K562 (cell line): ENCODE data around the gene MTA1. TPM values are rescaled to one million over a fixed set of nuclear protein-coding genes. Genes with fewer than 3 reads are reported as not detected.

Experiments used
- ATAC-seq: fragments of 200-7000 bp; cut with Tn5 transposase; 3 replicates; pipeline ENCODE4 v1.9.1; 2020; ENCODE audit warnings: moderate library complexity
- BruUV-seq: library from RNA; stranded (reverse); fragments of 400-500 nt; replicated peaks from 2 replicates; lab custom pipeline; 2021; lab: Mats Ljungman, UMichigan
- CTCF ChIA-PET: fragments of 300-600 bp; formaldehyde crosslinking; extraction: SDS; loops from one replicate; lab custom pipeline; 2021; ENCODE audit warnings: low intra/inter-chr PET ratio; lab: Yijun Ruan, JAX
- POLR2A ChIA-PET: fragments of 300-600, 350-650 bp; sonication (Branson Sonifier 250); formaldehyde crosslinking; extraction: SDS; loops from one replicate; lab custom pipeline; 2021; ENCODE audit warnings: antibody characterized with exemption, inconsistent platforms; lab: Yijun Ruan, JAX
- DNase-seq, 4 experiments: peaks; one replicate each; pipeline versions ENCODE4 v3.0.0 to v3.0.0-alpha.2; 2011 to 2018; ENCODE audit warnings: low spot score in 3 of 4, mixed read lengths in 3 of 4; ENCODE audit errors: extremely low read depth in 1 of 4
- FAIRE-seq: peaks from 2 replicates; lab custom pipeline; 2011; peaks lifted over from hg19 to GRCh38; lab: Jason Lieb, UNC
- H2AFZ ChIP-seq: 2 replicates; pipeline ENCODE4 v1.6.0; 2011; ENCODE audit warnings: low read depth, low read length, control low read depth, inconsistent platforms
- H3K27ac ChIP-seq: fragments of 200-600 bp; 3 replicates; pipeline ENCODE4 v1.8.0; 2011; ENCODE audit warnings: low read depth, mild to moderate bottlenecking, control low read depth, inconsistent platforms, low read length, moderate library complexity, mixed read lengths; ENCODE audit errors: extremely low read depth
- H3K27me3 ChIP-seq, 2 experiments: fragments of 300-600 bp in 1 of 2; 2 replicates in 1 of 2; 3 replicates in 1 of 2; pipeline versions ENCODE4 v1.6.0 to v1.8.0; 2011; ENCODE audit warnings: inconsistent platforms in 2 of 2, low read length in 2 of 2, mild to moderate bottlenecking in 1 of 2, mixed read lengths in 1 of 2, moderate library complexity in 1 of 2; ENCODE audit not compliant: control insufficient read depth in 2 of 2, insufficient read depth in 2 of 2
- H3K36me3 ChIP-seq: fragments of 300-600 bp; 3 replicates; pipeline ENCODE4 v1.8.0; 2011; ENCODE audit warnings: mild to moderate bottlenecking, low read length, inconsistent platforms; ENCODE audit not compliant: control insufficient read depth, insufficient read depth
- H3K4me1 ChIP-seq, 2 experiments: fragments of 200-600 bp in 1 of 2; replicated peaks in 1 of 2; 2 replicates in 1 of 2; 3 replicates in 1 of 2; pipeline versions ENCODE4 v1.5.1 to v1.8.0; 2011; ENCODE audit warnings: inconsistent platforms in 2 of 2, low read length in 2 of 2, mild to moderate bottlenecking in 1 of 2, mixed read lengths in 1 of 2, moderate library complexity in 1 of 2; ENCODE audit not compliant: control insufficient read depth in 2 of 2, insufficient read depth in 2 of 2
- H3K4me2 ChIP-seq: 2 replicates; pipeline ENCODE4 v1.6.1; 2011; ENCODE audit warnings: low read length, control low read depth, inconsistent platforms, mixed read lengths; ENCODE audit not compliant: insufficient read depth
- H3K4me3 ChIP-seq: fragments of 200-600 bp; sonication (generic), shearing (Covaris generic); 2 replicates; pipeline ENCODE4 v1.5.1; 2016; ENCODE audit warnings: control low read depth, inconsistent platforms
- H3K79me2 ChIP-seq: fragments of 200-600 bp; 3 replicates; pipeline ENCODE4 v1.8.0; 2011; ENCODE audit warnings: low read length, inconsistent platforms; ENCODE audit not compliant: control insufficient read depth, insufficient read depth
- H3K9ac ChIP-seq, 2 experiments: 2 replicates each; pipeline versions ENCODE4 v1.6.0 to v1.6.1; 2011; ENCODE audit warnings: low read depth in 2 of 2, low read length in 2 of 2, control low read depth in 1 of 2, inconsistent platforms in 1 of 2, mild to moderate bottlenecking in 1 of 2, mixed read lengths in 1 of 2; ENCODE audit not compliant: insufficient read depth in 1 of 2
- H3K9me1 ChIP-seq: one replicate; pipeline ENCODE4 v1.6.0; 2011; ENCODE audit warnings: inconsistent platforms, mild to moderate bottlenecking, low read length, moderate library complexity; ENCODE audit not compliant: control insufficient read depth, insufficient read depth
- H3K9me3 ChIP-seq: replicated peaks from 2 replicates; pipeline ENCODE4 v1.5.1; 2011; ENCODE audit warnings: low read depth, low read length, inconsistent platforms; ENCODE audit not compliant: control insufficient read depth, insufficient read depth
- H4K20me1 ChIP-seq: replicated peaks from 2 replicates; pipeline ENCODE4 v1.6.1; 2011; ENCODE audit warnings: low read length, inconsistent platforms, mixed read lengths; ENCODE audit not compliant: control insufficient read depth, insufficient read depth
- ATF1 ChIP-seq, 2 experiments: fragments of 450-650 bp in 1 of 2; IDR thresholded peaks; 2 replicates each; pipeline ENCODE4 v1.6.1; 2016; ENCODE audit warnings: missing compliant biosample characterization in 1 of 2, missing genetic modification characterization in 1 of 2
- CHD1 ChIP-seq: fragments of 200-600 bp; sonication (generic); IDR thresholded peaks from one replicate; pipeline ENCODE4 v1.6.1; 2012; ENCODE audit warnings: mild to moderate bottlenecking, moderate library complexity, low read length, inconsistent platforms
- CHD2 ChIP-seq: IDR thresholded peaks from 2 replicates; pipeline ENCODE4 v1.6.1; 2011; ENCODE audit warnings: low read depth, low read length
- EP400 ChIP-seq: fragments of 450-650 bp; IDR thresholded peaks from 2 replicates; pipeline ENCODE4 v1.6.1; 2017; ENCODE audit warnings: antibody characterized with exemption, mild to moderate bottlenecking, moderate library complexity
- HDAC6 ChIP-seq: IDR thresholded peaks from 2 replicates; pipeline ENCODE4 v1.6.1; 2012; ENCODE audit warnings: low read depth, mild to moderate bottlenecking, control low read depth, inconsistent platforms, low read length, moderate library complexity
- JUNB ChIP-seq: fragments of 450-650 bp; formaldehyde crosslinking; conservative IDR thresholded peaks from 2 replicates; pipeline ENCODE4 v1.4.0; 2020; ENCODE audit warnings: mild to moderate bottlenecking
- NFIC ChIP-seq: fragments of 450-650 bp; IDR thresholded peaks from 2 replicates; pipeline ENCODE4 v1.6.1; 2017; ENCODE audit warnings: mild to moderate bottlenecking, inconsistent platforms
- PHF8 ChIP-seq: fragments of 200-600 bp; sonication (generic); IDR thresholded peaks from 2 replicates; pipeline ENCODE4 v1.6.1; 2012; ENCODE audit warnings: mixed run types, mild to moderate bottlenecking, inconsistent platforms, low read length, moderate library complexity, borderline replicate concordance
- POLR2H ChIP-seq: IDR thresholded peaks from 2 replicates; pipeline ENCODE4 v1.6.1; 2016; ENCODE audit warnings: missing genetic modification characterization, low read depth, mild to moderate bottlenecking, control low read depth, missing compliant biosample characterization, moderate library complexity
- SRF ChIP-seq, 2 experiments: fragments of 250-450, 450-650 bp in 1 of 2; sonication (Bioruptor Pico) in 1 of 2; sonication (generic) in 1 of 2; formaldehyde crosslinking; IDR thresholded peaks; 2 replicates each; pipeline versions ENCODE4 v1.5.0 to v1.5.1; 2020 to 2022; ENCODE audit warnings: mild to moderate bottlenecking in 1 of 2, missing genetic modification reagents in 1 of 2
- VEZF1 ChIP-seq: fragments of 200-800 bp; sonication (Bioruptor generic); IDR thresholded peaks from 2 replicates; pipeline ENCODE4 v1.6.1; 2017; ENCODE audit warnings: missing genetic modification characterization, missing compliant biosample characterization
- ZNF384 ChIP-seq: IDR thresholded peaks from 2 replicates; pipeline ENCODE4 v1.6.1; 2012; ENCODE audit warnings: low read depth, low read length, improper control_type of control experiment
- WGBS: fragments of 100-300 bp; shearing (Covaris generic); methylation state at CpG from one replicate; pipeline ENCODE4 v1.1.6; 2016; ENCODE audit warnings: low coverage, mixed read lengths; ENCODE audit not compliant: insufficient coverage; ENCODE audit errors: missing lambda C conversion rate; 5-methylcytosine and 5-hydroxymethylcytosine counted together
- in situ Hi-C: fragments of 300-500 bp; cut with MboI; formaldehyde crosslinking; loops from 4 replicates; pipeline ENCODE4 v1.15.0; 2018; ENCODE audit warnings: inconsistent platforms, mixed read lengths
- intact Hi-C: fragments of 100-400 bp; cut with micrococcal nuclease; formaldehyde crosslinking; loops from 2 replicates; pipeline ENCODE4 v1.14.2; 2022
- polyA plus RNA-seq, 8 experiments: library from polyadenylated mRNA; depleted of rRNA in 4 of 8; stranded (reverse) in 5 of 8; unstranded in 3 of 8; fragments of >200 nt; fragmentation: Nextera tagmentation in 2 of 8; fragmentation: Illumina TruSeq in 1 of 8; extraction: Ambion mirVana in 2 of 8; extraction: Trizol in 1 of 8; gene quantifications; 2 replicates each; pipeline versions ENCODE4 v1.2.1 to v1.2.3, GENCODE V29; 2011 to 2014; ENCODE audit warnings: inconsistent platforms in 1 of 8, missing spikeins in 1 of 8
- total RNA-seq, 7 experiments: library from RNA; depleted of rRNA in 6 of 7; stranded (reverse); fragments of >200 nt in 6 of 7; fragmentation: Illumina TruSeq in 2 of 7; extraction: Trizol in 2 of 7; gene quantifications; 2 replicates each; pipeline versions ENCODE4 v1.2.1 to v1.2.3, GENCODE V29; 2011 to 2021; ENCODE audit warnings: low replicate concordance in 1 of 7
- TF ChIP-seq, protein P1 (sequence below), 3 experiments: IDR thresholded peaks in 2 of 3; conservative IDR thresholded peaks in 1 of 3; 2 replicates each; pipeline ENCODE4 v1.5.1; 2011 to 2012; ENCODE audit warnings: low read length in 3 of 3, mild to moderate bottlenecking in 3 of 3, control low read depth in 2 of 3, improper control_type of control experiment in 1 of 3, inconsistent platforms in 1 of 3, low read depth in 1 of 3, mixed read lengths in 1 of 3, moderate library complexity in 1 of 3; ENCODE audit not compliant: insufficient read depth in 2 of 3
- TF ChIP-seq, protein P2 (sequence below): fragments of 200-400 bp; formaldehyde crosslinking; IDR thresholded peaks from 2 replicates; pipeline ENCODE4 v1.6.1; 2017; ENCODE audit warnings: mild to moderate bottlenecking, low read depth, low read length, moderate library complexity

The MTA1 gene
- total and polyA plus RNA-seq, 9 of the 15 experiments (the other 6 are each of a cell fraction or from before 2014, with no cell fraction given), result 0.13 to 118 (median 32.3) TPM

GRCh38 chr14:105489542-105490266 is 70.1 kb downstream of the MTA1 start (continued):
- TF ChIP-seq, protein P1, sequence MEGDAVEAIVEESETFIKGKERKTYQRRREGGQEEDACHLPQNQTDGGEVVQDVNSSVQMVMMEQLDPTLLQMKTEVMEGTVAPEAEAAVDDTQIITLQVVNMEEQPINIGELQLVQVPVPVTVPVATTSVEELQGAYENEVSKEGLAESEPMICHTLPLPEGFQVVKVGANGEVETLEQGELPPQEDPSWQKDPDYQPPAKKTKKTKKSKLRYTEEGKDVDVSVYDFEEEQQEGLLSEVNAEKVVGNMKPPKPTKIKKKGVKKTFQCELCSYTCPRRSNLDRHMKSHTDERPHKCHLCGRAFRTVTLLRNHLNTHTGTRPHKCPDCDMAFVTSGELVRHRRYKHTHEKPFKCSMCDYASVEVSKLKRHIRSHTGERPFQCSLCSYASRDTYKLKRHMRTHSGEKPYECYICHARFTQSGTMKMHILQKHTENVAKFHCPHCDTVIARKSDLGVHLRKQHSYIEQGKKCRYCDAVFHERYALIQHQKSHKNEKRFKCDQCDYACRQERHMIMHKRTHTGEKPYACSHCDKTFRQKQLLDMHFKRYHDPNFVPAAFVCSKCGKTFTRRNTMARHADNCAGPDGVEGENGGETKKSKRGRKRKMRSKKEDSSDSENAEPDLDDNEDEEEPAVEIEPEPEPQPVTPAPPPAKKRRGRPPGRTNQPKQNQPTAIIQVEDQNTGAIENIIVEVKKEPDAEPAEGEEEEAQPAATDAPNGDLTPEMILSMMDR (IDR thresholded peaks at IDR 0.05 in 2 of 3, conservative IDR thresholded peaks at IDR 0.05 in 1 of 3; ENCODE audit: insufficient read depth in 2 of 3, low read depth in 1 of 3, low read length in 3 of 3), result peak; percentile 67 to 76 (median 72)
- TF ChIP-seq EP400, result peak; percentile 48

DNA sequence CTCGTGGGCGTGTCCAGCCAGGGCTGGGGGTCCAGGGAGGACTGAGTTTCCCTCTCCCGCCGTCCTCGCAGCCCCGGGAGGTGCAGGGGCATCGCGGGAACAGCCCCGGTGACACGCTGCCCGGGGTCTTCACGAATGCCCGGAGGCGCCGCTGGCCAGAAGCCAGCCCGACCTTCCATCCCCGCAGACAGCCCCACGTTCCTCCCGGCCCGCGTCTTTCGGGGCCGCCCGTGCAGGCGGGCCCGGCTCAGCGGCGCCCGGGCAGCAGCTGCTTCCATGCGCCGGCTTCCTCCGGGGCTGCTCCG is 70.6 kb downstream of the MTA1 start:
- no peaks in the 10 kb centered on the region for H3K27me3 ChIP-seq
- BruUV-seq, result no TSS peak
- H3K9me3 ChIP-seq, result no peaks in the 10 kb centered on the region
- POLR2A ChIA-PET, result interaction anchor here (1.9 kb wide), 1 partner anchor 9 kb away, joined by 12 read pairs; no protein-coding TSS in a partner anchor
- CTCF ChIA-PET, result interaction anchor here (1.4 to 2.0 kb wide), 2 partner anchors 8 to 119 kb away, joined by 3 to 16 read pairs; no protein-coding TSS in a partner anchor
- in situ Hi-C loops (no loop called here), intact Hi-C loops (loop anchor here (2.0 kb wide), 2 partner anchors 119 to 189 kb away; partner anchors contain the start of gene BRF1)
- WGBS, result 0% methylated on average over 4 of the region's 33 CpGs
- H3K9ac ChIP-seq, result peak overlapping the region; percentile 69 to 94; a peak in 3 of 4 replicates
- H3K4me2 ChIP-seq, result peak overlapping the region; percentile 73; the same call in 1 of the 2 replicates
- H4K20me1 ChIP-seq, result peaks cover 6% of the 10 kb centered on the region
- DNase-seq, result no peak
- peaks cover 2% of the 10 kb centered on the region; the same call in 1 of the 3 replicates for H3K36me3 ChIP-seq
- no peak for FAIRE-seq
- peak overlapping the region; percentile 61 for H3K4me3 ChIP-seq
- peak overlapping the region; percentile 80 for H3K27ac ChIP-seq
- ATAC-seq, result no peak
- no peaks in the 10 kb centered on the region for H3K9me1 ChIP-seq
- peaks cover 5% of the 10 kb centered on the region; the same call in 2 of the 3 replicates for H3K79me2 ChIP-seq
- peaks cover 6 to 85% of the 10 kb centered on the region in 2 experiments for H3K4me1 ChIP-seq
- H2AFZ ChIP-seq, result peak overlapping the region; percentile 81
- TF ChIP-seq CHD1 (peak; percentile 63), SRF (CRISPR knock-in tag; IDR thresholded peaks at IDR 0.05) (peak in 1 of 2 experiments; percentile 86; a peak in 1 of 4 replicates), JUNB (CRISPR knock-in tag) (no peak), NFIC (peak; percentile 43; the same call in 1 of the 2 replicates), HDAC6 (no peak), ZNF384 (no peak), ATF1 (CRISPR knock-in tag; IDR thresholded peaks at IDR 0.05) (no peak), ATF1 (tag; IDR thresholded peaks at IDR 0.05) (no peak), POLR2H (tag) (no peak), VEZF1 (peak; percentile 49), PHF8 (peak; percentile 32; the same call in 1 of the 2 replicates), CHD2 (peak; percentile 50)
- TF ChIP-seq, protein P2, sequence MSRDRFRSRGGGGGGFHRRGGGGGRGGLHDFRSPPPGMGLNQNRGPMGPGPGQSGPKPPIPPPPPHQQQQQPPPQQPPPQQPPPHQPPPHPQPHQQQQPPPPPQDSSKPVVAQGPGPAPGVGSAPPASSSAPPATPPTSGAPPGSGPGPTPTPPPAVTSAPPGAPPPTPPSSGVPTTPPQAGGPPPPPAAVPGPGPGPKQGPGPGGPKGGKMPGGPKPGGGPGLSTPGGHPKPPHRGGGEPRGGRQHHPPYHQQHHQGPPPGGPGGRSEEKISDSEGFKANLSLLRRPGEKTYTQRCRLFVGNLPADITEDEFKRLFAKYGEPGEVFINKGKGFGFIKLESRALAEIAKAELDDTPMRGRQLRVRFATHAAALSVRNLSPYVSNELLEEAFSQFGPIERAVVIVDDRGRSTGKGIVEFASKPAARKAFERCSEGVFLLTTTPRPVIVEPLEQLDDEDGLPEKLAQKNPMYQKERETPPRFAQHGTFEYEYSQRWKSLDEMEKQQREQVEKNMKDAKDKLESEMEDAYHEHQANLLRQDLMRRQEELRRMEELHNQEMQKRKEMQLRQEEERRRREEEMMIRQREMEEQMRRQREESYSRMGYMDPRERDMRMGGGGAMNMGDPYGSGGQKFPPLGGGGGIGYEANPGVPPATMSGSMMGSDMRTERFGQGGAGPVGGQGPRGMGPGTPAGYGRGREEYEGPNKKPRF, result no peak
